Measurements from ENCODE around the gene MAPK1. TPM values are rescaled to one million over a fixed set of nuclear protein-coding genes. Genes with fewer than 3 reads are reported as not detected.
"Not testable (repeated sequence)": the region's sequence is repeated elsewhere in the genome, so short reads cannot be mapped to it uniquely, and the experiment has no call there.

MAPK1 gene
- total RNA-seq, 2 experiments from 2014 or later: 39.6 to 79.8 TPM

DNA sequence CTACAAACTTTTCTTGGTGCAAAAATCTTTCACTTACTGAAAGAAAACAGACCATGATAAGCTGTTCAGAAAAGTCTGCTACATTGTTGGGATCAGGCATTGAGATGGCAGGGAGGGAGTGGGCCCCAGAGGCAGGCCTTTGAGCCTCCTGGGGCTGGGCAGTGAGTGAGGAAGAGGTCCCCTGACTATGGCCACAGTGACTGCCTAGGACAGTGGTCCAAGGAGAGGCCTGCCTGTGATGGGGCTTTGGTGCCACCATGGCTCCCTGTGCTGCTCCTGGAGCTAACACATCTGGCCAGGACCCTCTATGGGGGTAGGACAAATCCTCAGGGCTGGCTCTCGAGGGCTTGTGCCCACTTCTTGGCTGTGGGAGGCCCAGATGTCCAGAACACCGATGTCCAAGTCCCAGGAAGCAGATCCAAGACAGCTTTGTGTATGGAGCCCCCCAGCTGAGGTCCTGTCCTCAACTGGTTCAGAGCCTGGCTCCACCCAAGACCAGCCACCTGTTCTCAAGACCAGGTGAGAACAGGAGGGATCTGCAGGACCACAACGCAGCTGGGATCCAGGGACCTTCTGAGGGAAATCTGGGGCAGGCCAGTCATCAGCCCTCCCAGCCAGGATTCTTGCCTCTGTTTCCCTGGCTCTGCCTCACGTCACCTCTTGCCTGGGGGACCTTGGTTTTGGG lies 48.3 kb upstream of the MAPK1 start:
- Histone ChIP-seq H3K4me1 (ENCODE audit: insufficient read depth, low read length, poor library complexity, severe bottlenecking) (peaks cover 10% of the 10 kb centered on the region), H3K4me3 (ENCODE audit: low read depth, low read length, poor library complexity, severe bottlenecking) (no peak overlapping the region), H3K79me2 (ENCODE audit: insufficient read depth, low read depth, low read length) (no peaks in the 10 kb centered on the region), H3K9me3 (ENCODE audit: low read length) (no peaks in the 10 kb centered on the region), H3K4me2 (ENCODE audit: low read length) (no peak overlapping the region), H3K9me2 (ENCODE audit: insufficient read depth, low read length) (no peaks in the 10 kb centered on the region), H2AFZ (ENCODE audit: low read length) (no peak overlapping the region), H4K20me1 (ENCODE audit: insufficient read depth, low read length) (no peaks in the 10 kb centered on the region), H3K27ac (ENCODE audit: low read depth, low read length, poor library complexity, severe bottlenecking) (no peak overlapping the region), H3K36me3 (ENCODE audit: insufficient read depth, low read length) (no peaks in the 10 kb centered on the region)
- DNase-seq (ENCODE audit: low spot score): no peak
- ChIA-PET POLR2A (interaction anchor here (0.8 kb wide), 1 partner anchor 13 kb away, joined by 3 read pairs; no protein-coding TSS in a partner anchor), CTCF (ENCODE audit: unreplicated experiment) (no interaction called here)
- BruUV-seq (replicated peaks): no TSS peak
- intact Hi-C loops (cut with micrococcal nuclease; ENCODE audit: unreplicated experiment): no loop called here
- TF ChIP-seq EZH2phosphoT487 (IDR thresholded peaks at IDR 0.05; ENCODE audit: borderline replicate concordance, low read depth, low read length) (no peak), CTCF (conservative IDR thresholded peaks at IDR 0.05; ENCODE audit: low read length) (no peak)

DNA sequence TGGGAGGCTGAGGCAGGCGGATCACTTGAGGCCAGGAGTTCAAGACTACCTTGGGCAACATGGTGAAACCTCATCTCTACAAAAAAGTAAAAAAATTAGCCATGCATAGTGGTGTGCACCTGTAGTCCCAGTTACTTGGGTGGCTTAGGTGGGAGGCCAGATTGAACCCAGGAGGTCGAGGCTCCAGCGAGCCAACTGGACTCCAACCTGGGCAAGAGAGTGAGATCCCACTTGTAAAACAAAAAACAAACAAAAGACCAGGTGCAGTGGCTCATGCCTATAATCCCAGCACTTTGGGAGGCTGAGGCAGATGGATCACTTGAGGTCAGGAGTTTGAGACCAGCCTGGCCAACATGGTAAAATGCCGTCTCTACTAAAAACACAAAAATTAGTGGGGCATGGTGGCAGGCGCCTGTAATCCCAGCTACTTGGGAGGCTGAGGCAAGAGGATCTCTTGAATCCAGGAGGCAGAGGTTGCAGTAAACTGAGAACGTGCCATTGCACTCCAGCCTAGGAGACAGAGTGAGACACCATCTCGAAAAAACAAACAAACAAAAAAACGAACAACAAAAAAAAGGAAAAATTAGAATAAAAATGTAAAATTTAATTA lies 46.7 kb upstream of the MAPK1 start:
- POLR2A ChIA-PET: not testable (repeated sequence)

GRCh38 chr22:21910367-21910766 lies 42.9 kb upstream of the MAPK1 start:
- H4K20me1 ChIP-seq (ENCODE audit: insufficient read depth, low read length); H3K9me2 ChIP-seq (ENCODE audit: insufficient read depth, low read length); H3K4me2 ChIP-seq (ENCODE audit: low read length); POLR2A ChIA-PET; DNase-seq (ENCODE audit: low spot score); H3K36me3 ChIP-seq (ENCODE audit: insufficient read depth, low read length); CTCF ChIA-PET (ENCODE audit: unreplicated experiment); H3K79me2 ChIP-seq (ENCODE audit: insufficient read depth, low read depth, low read length); intact Hi-C loops (cut with micrococcal nuclease; ENCODE audit: unreplicated experiment); BruUV-seq (replicated peaks); H3K9me3 ChIP-seq (ENCODE audit: low read length); H3K27ac ChIP-seq (ENCODE audit: low read depth, low read length, poor library complexity, severe bottlenecking); H3K4me3 ChIP-seq (ENCODE audit: low read depth, low read length, poor library complexity, severe bottlenecking); H3K4me1 ChIP-seq (ENCODE audit: insufficient read depth, low read length, poor library complexity, severe bottlenecking); H2AFZ ChIP-seq (ENCODE audit: low read length): not testable (repeated sequence)

More for the DNA sequence above, 46.7 kb upstream of the MAPK1 start:
- CTCF ChIA-PET (ENCODE audit: unreplicated experiment); H3K9me3 ChIP-seq (ENCODE audit: low read length); H3K36me3 ChIP-seq (ENCODE audit: insufficient read depth, low read length); H2AFZ ChIP-seq (ENCODE audit: low read length); H3K79me2 ChIP-seq (ENCODE audit: insufficient read depth, low read depth, low read length); H3K27ac ChIP-seq (ENCODE audit: low read depth, low read length, poor library complexity, severe bottlenecking); DNase-seq (ENCODE audit: low spot score); H3K4me1 ChIP-seq (ENCODE audit: insufficient read depth, low read length, poor library complexity, severe bottlenecking); H3K4me2 ChIP-seq (ENCODE audit: low read length); BruUV-seq (replicated peaks); H4K20me1 ChIP-seq (ENCODE audit: insufficient read depth, low read length); intact Hi-C loops (cut with micrococcal nuclease; ENCODE audit: unreplicated experiment); H3K9me2 ChIP-seq (ENCODE audit: insufficient read depth, low read length); H3K4me3 ChIP-seq (ENCODE audit: low read depth, low read length, poor library complexity, severe bottlenecking): not testable (repeated sequence)
